Thyroid gland (tissue), 4 donors: Measurements from ENCODE around the gene ISLR2.

Experiments
- POLR2A ChIP-seq, 2 donors: fragments of 450-650 bp; IDR thresholded peaks; one replicate each; pipeline ENCODE4 v1.6.1; 2017; ENCODE audit warnings: antibody characterized with exemption in 2 of 2, mild to moderate bottlenecking in 2 of 2, moderate library complexity in 1 of 2
- TF ChIP-seq, protein P1 (sequence below), 6 experiments: fragments of 200-600 bp in 3 of 6; fragments of 450-650 bp in 3 of 6; sonication (generic) in 3 of 6; IDR thresholded peaks; one replicate each; pipeline ENCODE4 v1.5.1; 2016 to 2019; ENCODE audit warnings: antibody characterized with exemption in 6 of 6, mild to moderate bottlenecking in 2 of 6, inconsistent platforms in 1 of 6, moderate library complexity in 1 of 6

DNA sequence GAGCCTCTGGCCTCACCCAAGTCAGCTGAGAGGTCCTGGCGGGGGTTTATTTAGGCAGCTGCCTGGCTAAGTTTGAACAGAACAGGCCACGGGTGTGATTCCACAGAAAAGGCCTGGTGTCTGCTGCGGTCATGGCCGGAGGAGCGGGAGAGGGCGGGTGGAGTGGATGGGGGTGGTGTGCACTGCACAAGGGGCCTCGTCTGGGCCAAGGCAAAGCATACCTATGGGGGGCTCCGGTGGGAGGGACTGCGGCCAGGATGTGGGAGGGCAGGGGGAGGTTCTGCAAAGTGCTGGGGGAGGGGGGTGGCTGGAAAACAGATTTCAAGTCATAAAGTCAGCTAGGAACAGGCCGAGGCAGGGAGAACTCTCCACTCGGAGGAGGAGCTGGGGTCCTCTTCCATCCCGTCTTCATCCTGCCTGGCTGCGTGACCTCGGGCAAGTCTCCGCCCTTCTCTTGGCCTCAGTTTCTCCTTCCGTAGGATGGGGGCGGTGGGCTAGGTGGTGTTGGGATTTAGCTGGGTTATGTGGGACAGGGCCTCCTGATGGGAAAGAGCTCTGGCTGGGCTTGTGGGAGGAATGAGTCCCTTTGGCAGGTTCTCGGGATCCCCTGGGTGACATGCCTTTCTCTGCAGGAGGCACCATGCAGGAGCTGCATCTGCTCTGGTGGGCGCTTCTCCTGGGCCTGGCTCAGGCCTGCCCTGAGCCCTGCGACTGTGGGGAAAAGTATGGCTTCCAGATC is 44.0 kb downstream of the ISLR2 start:
- TF ChIP-seq, protein P1, sequence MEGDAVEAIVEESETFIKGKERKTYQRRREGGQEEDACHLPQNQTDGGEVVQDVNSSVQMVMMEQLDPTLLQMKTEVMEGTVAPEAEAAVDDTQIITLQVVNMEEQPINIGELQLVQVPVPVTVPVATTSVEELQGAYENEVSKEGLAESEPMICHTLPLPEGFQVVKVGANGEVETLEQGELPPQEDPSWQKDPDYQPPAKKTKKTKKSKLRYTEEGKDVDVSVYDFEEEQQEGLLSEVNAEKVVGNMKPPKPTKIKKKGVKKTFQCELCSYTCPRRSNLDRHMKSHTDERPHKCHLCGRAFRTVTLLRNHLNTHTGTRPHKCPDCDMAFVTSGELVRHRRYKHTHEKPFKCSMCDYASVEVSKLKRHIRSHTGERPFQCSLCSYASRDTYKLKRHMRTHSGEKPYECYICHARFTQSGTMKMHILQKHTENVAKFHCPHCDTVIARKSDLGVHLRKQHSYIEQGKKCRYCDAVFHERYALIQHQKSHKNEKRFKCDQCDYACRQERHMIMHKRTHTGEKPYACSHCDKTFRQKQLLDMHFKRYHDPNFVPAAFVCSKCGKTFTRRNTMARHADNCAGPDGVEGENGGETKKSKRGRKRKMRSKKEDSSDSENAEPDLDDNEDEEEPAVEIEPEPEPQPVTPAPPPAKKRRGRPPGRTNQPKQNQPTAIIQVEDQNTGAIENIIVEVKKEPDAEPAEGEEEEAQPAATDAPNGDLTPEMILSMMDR (IDR thresholded peaks at IDR 0.05), result no peak
- TF ChIP-seq POLR2A (IDR thresholded peaks at IDR 0.05), result no peak
